Globus pallidus (tissue), 1 donor: ENCODE data around the gene ISCA1.
"Not testable (repeated sequence)": the region's sequence is repeated elsewhere in the genome, so short reads cannot be mapped to it uniquely, and the experiment has no call there.

ENCODE experiments used
- DNase-seq: peaks from one replicate; pipeline ENCODE4 v3.0.0-alpha.2; 2015; ENCODE audit warnings: low spot score

The ISCA1 gene

GRCh38 chr9:86282077-86282978, at the start of gene ISCA1:
Gene ISCA1, minus strand, starts transcription at chr9:86282538. Its CDS starts 80 bp downstream, at chr9:86282458.
- DNase-seq = peak; percentile 93

- no peak for DNase-seq
These were observed 47.8 kb upstream of the ISCA1 start for GRCh38 chr9:86330186-86330585.

GRCh38 chr9:86329649-86330048, 47.3 kb upstream of the ISCA1 start:
- DNase-seq = no peak

DNA sequence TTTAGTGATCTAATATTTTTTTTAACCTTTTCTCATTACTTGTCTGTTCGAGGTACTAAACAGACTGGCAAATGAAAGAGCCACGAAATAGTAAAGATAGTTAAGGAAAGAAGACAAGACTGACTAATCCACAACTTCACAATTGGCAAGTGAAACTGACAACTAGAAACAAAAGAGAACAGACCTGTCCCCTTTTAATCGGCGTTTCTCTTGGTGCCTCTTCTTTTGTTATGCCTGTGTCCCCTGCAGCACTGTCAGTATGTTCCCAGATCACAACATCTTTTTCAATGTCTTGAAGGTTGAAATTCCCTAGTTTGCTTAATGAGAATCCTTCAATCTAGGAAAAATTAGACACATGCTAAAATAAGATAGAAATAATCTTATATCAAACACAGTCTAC, 45.8 kb upstream of the ISCA1 start:
- no peak for DNase-seq

- DNase-seq = peak; percentile 63
These were observed 44.2 kb upstream of the ISCA1 start for GRCh38 chr9:86326536-86326935.

DNA sequence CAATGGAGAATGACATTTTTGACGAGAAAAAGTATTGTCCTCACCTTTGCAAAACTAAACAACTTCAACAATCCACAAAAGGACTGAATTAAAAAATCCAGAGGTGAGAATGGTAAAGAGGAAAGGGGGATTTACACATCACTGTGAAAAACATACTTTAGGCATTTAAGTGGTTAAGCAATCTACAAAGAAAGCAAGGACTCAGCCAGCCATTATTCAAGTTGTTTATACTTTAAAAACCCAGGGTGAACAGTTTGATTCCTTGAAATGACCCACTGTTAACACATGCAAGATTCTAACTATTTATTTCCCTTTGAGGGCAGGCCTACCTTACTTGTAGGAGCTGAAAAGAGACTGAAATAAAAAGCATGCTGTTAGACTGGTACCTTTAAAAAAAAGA, 42.6 kb upstream of the ISCA1 start:
- no peak for DNase-seq

- DNase-seq = no peak
These were observed 42.0 kb upstream of the ISCA1 start for GRCh38 chr9:86324308-86324707.

DNA sequence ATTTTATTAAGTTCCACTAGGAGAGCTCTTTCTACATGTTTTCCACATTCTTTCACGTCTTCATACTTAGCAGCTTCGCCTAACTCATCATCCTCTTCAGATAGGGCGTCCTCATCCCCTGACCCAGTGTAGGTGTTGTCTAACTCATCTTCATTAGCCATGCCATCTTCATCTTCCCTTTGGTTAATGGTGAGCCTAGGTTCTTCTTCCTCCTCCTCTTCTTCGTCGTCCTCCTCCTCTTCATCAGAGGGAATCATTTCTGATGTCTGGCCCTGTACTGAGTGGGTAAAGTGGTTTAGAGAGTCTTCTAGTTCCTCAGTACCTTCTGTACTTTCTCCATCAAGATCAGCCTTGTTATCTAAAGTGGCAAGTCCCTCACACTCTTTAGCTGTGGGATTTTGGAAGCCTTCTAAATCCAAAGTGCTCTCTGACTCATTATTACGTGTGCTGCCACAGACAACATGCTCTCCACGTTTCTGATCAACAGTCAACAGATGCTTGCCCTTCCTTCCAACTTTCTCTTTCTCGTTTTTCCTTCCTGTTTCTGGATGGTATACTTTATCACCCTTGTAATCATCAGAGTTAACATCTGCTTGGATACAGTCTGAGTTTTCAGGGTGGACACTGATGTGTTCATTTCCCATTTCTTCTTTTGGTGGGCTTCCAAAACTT, 40.8 kb upstream of the ISCA1 start:
- DNase-seq = no peak

DNA sequence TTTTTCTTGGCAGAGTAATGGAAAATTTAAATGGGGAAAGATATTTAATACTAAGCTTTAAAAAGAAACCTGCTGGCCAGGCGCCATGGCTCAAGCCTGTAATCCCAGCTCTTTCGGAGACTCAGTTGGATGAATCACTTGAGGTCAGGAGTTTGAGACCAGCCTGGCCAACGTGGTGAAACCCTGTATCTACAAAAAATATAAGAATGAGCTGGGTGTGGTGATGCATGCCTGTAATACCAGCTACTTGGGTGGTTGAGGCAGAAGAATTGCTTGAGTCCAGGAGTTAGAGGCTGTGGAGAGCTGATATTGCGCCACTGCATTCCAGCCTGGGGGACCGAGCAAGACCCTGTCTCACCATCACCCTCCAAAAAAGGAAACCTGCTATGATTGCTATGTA, 39.0 kb upstream of the ISCA1 start:
- no peak for DNase-seq

DNA sequence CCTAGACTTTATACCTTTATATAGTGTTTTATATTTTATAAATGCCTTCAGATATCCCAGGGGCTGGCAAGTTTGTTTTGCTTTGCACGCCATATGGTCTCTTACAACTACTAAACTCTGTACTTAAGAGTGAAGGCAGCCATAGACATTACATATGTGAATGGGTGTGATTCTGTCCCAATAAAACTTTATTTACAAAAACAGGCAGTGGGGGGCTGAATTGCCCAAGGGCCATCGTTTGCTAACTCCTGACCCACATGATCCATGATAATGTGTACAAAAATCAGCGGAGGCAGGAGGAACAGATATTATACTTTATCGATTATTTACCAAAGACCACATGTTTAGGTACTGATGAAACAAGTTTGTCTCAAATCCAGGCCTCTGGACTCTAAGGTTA, 35.8 kb upstream of the ISCA1 start:
- no peak for DNase-seq

- DNase-seq = no peak
These were observed 32.7 kb upstream of the ISCA1 start for GRCh38 chr9:86315078-86315477.

- DNase-seq = not testable (repeated sequence)
These were observed 30.6 kb upstream of the ISCA1 start for GRCh38 chr9:86312959-86313358.

GRCh38 chr9:86308687-86309086, 26.3 kb upstream of the ISCA1 start:
- DNase-seq = no peak

- DNase-seq = no peak
These were observed 21.9 kb upstream of the ISCA1 start for GRCh38 chr9:86304236-86304730.

DNA sequence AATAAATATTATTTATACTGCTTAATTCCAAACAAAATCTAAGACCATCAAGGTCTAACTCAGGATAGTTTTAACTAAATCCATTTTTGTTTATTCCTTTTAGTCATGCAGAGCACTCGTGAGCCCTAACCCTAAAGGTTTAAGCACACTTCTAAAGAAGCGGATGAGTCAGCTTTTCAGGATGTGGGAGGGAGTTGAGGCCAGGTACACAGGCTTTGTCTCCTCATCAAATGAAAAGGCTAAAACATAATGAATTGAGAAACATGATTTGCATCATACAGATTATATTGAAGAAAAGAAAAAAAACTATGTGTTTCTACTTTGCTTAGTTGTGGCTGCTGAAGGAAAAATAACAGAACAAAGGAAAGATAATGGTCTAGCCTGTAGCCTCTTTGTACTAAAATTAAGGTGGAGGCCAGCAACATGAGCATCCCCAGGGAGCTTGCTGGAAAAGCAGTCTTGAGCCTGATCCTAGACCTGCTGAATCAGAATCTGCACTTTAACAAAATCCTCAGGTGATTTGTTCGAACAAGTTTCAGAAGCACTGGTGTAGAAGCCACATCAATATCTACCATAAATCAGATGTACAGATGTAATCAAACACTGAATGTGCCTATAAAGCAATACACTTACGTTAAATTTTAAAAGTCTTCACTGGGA, 21.1 kb upstream of the ISCA1 start:
- DNase-seq = no peak

DNA sequence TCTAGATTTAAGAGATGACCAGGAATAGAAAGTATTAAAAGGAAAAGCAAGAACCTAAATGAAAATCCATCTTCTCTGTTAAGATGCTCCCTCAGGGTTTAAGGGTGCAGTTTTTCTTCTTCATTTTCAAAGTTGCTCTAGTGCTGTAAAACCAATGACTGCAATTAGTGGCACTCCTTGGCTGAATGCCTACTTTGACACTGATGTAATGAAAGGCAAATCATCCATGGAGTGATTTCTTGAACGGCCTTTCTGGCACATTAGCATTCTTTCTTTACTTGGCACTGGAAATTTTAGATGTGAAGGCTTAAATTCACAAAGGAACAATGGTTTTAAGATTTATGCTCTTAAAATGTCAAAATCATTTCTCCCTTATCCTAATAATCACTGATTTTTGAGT, 19.3 kb upstream of the ISCA1 start:
- no peak for DNase-seq

DNA sequence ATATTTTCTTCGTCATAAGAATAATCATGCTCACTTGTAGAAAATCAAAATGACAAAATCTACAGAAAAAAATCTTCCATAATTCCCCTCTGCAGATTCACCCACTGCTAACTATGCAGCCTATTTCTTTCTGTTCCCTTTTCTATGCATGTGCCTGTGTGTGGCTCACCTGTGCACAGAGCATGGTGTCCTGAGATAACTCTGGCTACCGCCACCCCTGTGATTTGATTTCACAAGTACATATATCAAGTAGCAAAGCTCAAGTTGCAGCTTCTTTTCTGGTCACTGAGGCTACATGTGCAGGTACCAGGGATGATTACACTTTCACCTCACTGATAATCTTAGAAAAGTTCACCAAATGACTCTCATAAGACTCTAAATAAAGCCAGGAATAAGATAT, 18.4 kb upstream of the ISCA1 start:
- no peak for DNase-seq

DNA sequence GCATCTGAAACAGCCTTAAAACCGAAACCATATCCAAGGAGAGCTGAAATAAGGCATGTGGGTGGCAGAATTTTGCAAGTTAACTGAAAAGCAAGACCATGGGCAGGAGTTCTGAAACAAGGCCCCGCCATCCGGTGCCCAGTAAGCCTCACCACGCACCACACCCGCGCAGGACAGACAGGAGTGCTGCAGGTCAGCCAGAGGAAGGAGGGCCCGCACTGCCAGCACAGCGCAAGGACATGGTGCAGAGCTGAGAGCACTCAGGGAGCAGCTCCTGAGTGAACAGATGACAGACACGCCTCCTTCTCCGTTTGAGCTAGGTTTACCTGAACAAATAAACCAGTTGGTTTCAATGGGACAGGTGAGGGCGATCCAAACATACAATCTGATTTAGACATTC, 16.5 kb upstream of the ISCA1 start:
- DNase-seq = no peak

- DNase-seq = not testable (repeated sequence)
These were observed 8.0 kb upstream of the ISCA1 start for GRCh38 chr9:86290341-86290740.

DNA sequence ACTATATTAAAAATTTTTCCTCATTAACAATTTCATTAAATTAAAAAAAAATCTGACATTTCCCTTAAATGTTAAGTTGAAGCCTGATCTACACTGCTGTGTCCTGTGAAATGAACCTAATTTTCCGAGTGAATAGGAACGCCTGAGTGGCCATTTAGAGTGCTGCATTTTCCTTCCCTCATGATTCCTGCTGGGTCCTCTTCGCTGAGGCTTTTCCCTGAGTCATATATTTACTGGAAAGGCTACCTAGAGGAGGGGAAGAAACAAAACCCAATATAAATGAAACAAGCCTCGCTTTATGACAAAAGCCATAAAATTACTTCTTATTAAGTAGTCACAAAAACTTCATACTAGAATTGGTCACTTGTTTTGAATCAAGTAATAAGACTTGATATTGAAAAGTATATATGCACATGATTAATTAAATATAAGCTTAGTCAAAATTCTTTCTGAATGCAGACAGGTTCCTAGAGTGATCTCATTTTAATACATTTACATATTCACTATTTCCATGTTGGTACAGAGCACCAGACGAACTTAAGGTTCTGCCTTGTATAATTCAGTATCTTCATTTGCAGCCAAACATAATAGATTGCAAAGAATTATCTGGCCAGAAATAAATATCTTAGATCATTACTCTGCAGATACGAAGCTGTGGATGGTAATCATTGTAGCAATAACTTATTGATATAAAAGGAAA, 6.3 kb upstream of the ISCA1 start:
- no peak for DNase-seq

DNA sequence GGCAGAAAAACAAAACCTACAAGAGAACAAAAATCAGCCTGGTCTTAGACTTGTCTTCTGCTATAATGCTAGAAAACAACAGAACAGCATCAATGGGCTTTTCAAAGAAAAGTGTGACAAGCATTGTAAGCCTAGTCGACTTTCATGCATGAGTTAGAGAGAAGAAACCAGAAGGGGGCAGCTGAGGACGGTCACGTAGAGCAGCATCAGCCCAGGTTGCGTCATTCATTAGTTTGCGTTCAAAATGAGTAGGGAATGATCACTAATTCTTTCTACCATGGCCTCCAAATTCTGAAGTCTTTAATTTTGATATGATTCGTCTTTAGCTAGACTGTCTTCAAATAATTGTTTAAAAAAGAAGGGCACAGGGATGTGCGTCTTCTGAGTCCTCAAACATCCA, 4.7 kb upstream of the ISCA1 start:
- no peak for DNase-seq

DNA sequence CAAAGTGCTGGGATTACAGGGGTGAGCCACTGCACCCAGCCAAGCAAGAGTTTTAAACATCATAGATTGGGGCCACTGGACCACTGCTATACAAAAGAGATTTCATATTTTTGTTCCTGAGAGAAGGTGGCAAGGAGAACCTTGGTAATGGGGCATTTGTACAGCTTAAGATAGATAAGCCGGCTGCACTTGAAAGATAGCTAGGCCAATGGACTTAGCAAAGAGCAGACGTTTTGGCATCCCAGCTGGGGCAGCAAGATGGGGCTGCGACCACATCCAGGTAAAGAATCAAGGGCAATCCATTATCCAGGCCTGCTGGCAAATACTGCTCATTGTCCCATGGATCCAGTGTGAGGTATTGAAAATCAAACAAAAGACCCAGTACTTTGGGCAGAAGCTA, 3.9 kb upstream of the ISCA1 start:
- DNase-seq = no peak
